CD4-positive, alpha-beta T cell (primary cell): ENCODE results near the gene GRK7. TPM values are rescaled to one million over a fixed set of nuclear protein-coding genes. Genes with fewer than 3 reads are reported as not detected.
"Not testable (repeated sequence)": the region's sequence is repeated elsewhere in the genome, so short reads cannot be mapped to it uniquely, and the experiment has no call there.

ENCODE experiments used
- ATAC-seq: fragments of 200-7000 bp; cut with Tn5 transposase; one replicate; pipeline ENCODE4 v1.10.0; 2022; ENCODE audit warnings: mild to moderate bottlenecking; ENCODE audit not compliant: poor library complexity
- CTCF ChIA-PET: fragments of 350-600 bp; sonication (Branson Sonifier 250); formaldehyde crosslinking; loops from one replicate; lab custom pipeline; 2021; ENCODE audit warnings: antibody characterized with exemption, inconsistent platforms; lab: Charles Lee
- POLR2A ChIA-PET: fragments of 350-600 bp; sonication (Branson Sonifier 250); formaldehyde crosslinking; loops from one replicate; lab custom pipeline; 2021; ENCODE audit warnings: antibody characterized with exemption, inconsistent platforms; lab: Charles Lee
- DNase-seq, 14 experiments: peaks; one replicate each; pipeline ENCODE4 v3.0.0-alpha.2; 2013 to 2020; ENCODE audit warnings: mixed read lengths in 2 of 14
- H3K27ac ChIP-seq, 2 donors: one replicate each; pipeline versions ENCODE4 v1.5.1 to v1.7.0; 2013; ENCODE audit warnings: low read length in 2 of 2, low read depth in 1 of 2, mild to moderate bottlenecking in 1 of 2
- H3K27me3 ChIP-seq, 2 experiments: 1 replicate in 1 of 2; 2 replicates in 1 of 2; pipeline versions ENCODE4 v1.6.1 to v1.7.0; 2013; ENCODE audit warnings: low read length in 2 of 2, control low read depth in 1 of 2, mild to moderate bottlenecking in 1 of 2, moderate library complexity in 1 of 2; ENCODE audit not compliant: insufficient read depth in 2 of 2, control insufficient read depth in 1 of 2
- H3K36me3 ChIP-seq: one replicate; pipeline ENCODE4 v1.6.1; 2013; ENCODE audit warnings: low read length, control low read depth; ENCODE audit not compliant: insufficient read depth
- H3K4me1 ChIP-seq: one replicate; pipeline ENCODE4 v1.6.1; 2013; ENCODE audit warnings: low read length, control low read depth; ENCODE audit not compliant: insufficient read depth
- H3K4me3 ChIP-seq: one replicate; pipeline ENCODE4 v1.5.1; 2013; ENCODE audit warnings: mild to moderate bottlenecking, low read length, moderate library complexity
- H3K9me3 ChIP-seq, 2 experiments: 1 replicate in 1 of 2; 2 replicates in 1 of 2; pipeline versions ENCODE4 v1.6.1 to v1.7.0; 2013; ENCODE audit warnings: low read length in 2 of 2, mild to moderate bottlenecking in 2 of 2, control low read depth in 1 of 2, moderate library complexity in 1 of 2; ENCODE audit not compliant: control insufficient read depth in 1 of 2, insufficient read depth in 1 of 2
- H3K27ac Mint-ChIP-seq: one replicate; pipeline ENCODE4 v1.8.0; 2020; ENCODE audit warnings: mixed read lengths
- H3K27me3 Mint-ChIP-seq: one replicate; pipeline ENCODE4 v1.8.0; 2021; ENCODE audit warnings: mixed read lengths
- H3K36me3 Mint-ChIP-seq: one replicate; pipeline ENCODE4 v1.8.0; 2021; ENCODE audit warnings: low read depth, mixed read lengths
- H3K4me1 Mint-ChIP-seq: one replicate; pipeline ENCODE4 v1.8.0; 2021; ENCODE audit warnings: low read depth, mixed read lengths
- H3K4me3 Mint-ChIP-seq: one replicate; pipeline ENCODE4 v1.8.0; 2020; ENCODE audit warnings: mild to moderate bottlenecking, mixed read lengths
- H3K9me3 Mint-ChIP-seq: one replicate; pipeline ENCODE4 v1.8.0; 2020; ENCODE audit warnings: mixed read lengths
- CTCF ChIP-seq: fragments of 200-600 bp; IDR thresholded peaks from one replicate; pipeline ENCODE4 v1.8.0; 2022; ENCODE audit warnings: antibody characterized with exemption, mild to moderate bottlenecking
- intact Hi-C, 2 experiments: fragments of 100-400 bp; cut with DNase I in 1 of 2; cut with micrococcal nuclease in 1 of 2; formaldehyde crosslinking; loops; one replicate each; pipeline versions ENCODE4 v1.15.1 to v1.9.0; 2023 to 2025; cut with DNase I, micrococcal nuclease
- total RNA-seq, 174 experiments: library from RNA in 2 of 174; stranded (reverse) in 2 of 174; gene quantifications; one replicate each; pipeline ENCODE4 v1.2.3 and lab custom pipeline; 2021 to 2026

Gene GRK7
- total RNA-seq, 2 experiments from 2014 or later: 0.19 to 0.22 TPM

- Mint-ChIP-seq H3K27me3 (no peaks in the 10 kb centered on the region), H3K27ac (peak overlapping the region; percentile 93), H3K4me3 (peak overlapping the region; percentile 83), H3K36me3 (no peaks in the 10 kb centered on the region), H3K9me3 (no peaks in the 10 kb centered on the region), H3K4me1 (peaks cover 63% of the 10 kb centered on the region)
- H3K36me3 ChIP-seq: no peaks in the 10 kb centered on the region
- peak overlapping the region; percentile 53 for H3K4me3 ChIP-seq
- H3K27me3 ChIP-seq: no peaks in the 10 kb centered on the region
- no peaks in the 10 kb centered on the region for H3K9me3 ChIP-seq
- ChIA-PET CTCF (interaction anchor here (1.2 to 3.3 kb wide), 2 partner anchors 16 to 77 kb away, joined by 3 to 22 read pairs; no protein-coding TSS in a partner anchor), POLR2A (interaction anchor here (0.7 to 3.5 kb wide), 10 partner anchors 9 to 781 kb away, joined by 4 to 69 read pairs (median 6); partner anchors contain the start of genes ATP1B3, ATR, PXYLP1 and RNF7)
- no peak for ATAC-seq
- H3K4me1 ChIP-seq: peaks cover 56% of the 10 kb centered on the region
- no peak for TF ChIP-seq CTCF
- peak overlapping the region; percentile 88 to 89 for H3K27ac ChIP-seq
- DNase-seq: peak in 4 of 14 experiments; percentile 10 to 35 (median 30)
- intact Hi-C loops: loop anchor here (2.0 to 10.0 kb wide), 3 partner anchors 59 to 77 kb away; partner anchors contain the start of gene RNF7 (in 2 of the 2)
Measured at GRCh38 chr3:141797819-141798447, 34.7 kb downstream of the GRK7 start.

GRCh38 chr3:141798448-141798845 is 35.2 kb downstream of the GRK7 start:
- intact Hi-C loops: loop anchor here in 1 of 2 experiments (10.0 kb wide), 1 partner anchor 64 kb away; the partner anchor contains the start of gene RNF7
- Histone ChIP-seq H3K27ac (peak overlapping the region in 1 of 2 donors; percentile 88), H3K27me3 (no peaks in the 10 kb centered on the region), H3K9me3 (no peaks in the 10 kb centered on the region), H3K36me3 (no peaks in the 10 kb centered on the region), H3K4me3 (peak overlapping the region; percentile 53), H3K4me1 (peaks cover 56% of the 10 kb centered on the region)
- peak overlapping the region; percentile 83 for H3K4me3 Mint-ChIP-seq
- peak in 1 of 14 experiments; percentile 22 for DNase-seq
- ChIA-PET CTCF (interaction anchor here (3.3 kb wide), 1 partner anchor 77 kb away, joined by 22 read pairs; no protein-coding TSS in a partner anchor), POLR2A (interaction anchor here (3.5 kb wide), 1 partner anchor 59 kb away, joined by 69 read pairs; the partner anchor contains the start of gene RNF7)
- no peaks in the 10 kb centered on the region for H3K9me3 Mint-ChIP-seq
- TF ChIP-seq CTCF: no peak
- peak overlapping the region; percentile 93 for H3K27ac Mint-ChIP-seq
- ATAC-seq: no peak
- no peaks in the 10 kb centered on the region for H3K27me3 Mint-ChIP-seq
- H3K4me1 Mint-ChIP-seq: peaks cover 63% of the 10 kb centered on the region
- no peaks in the 10 kb centered on the region for H3K36me3 Mint-ChIP-seq

GRCh38 chr3:141802316-141803077 is 39.3 kb downstream of the GRK7 start:
- ATAC-seq: no peak
- H3K27ac ChIP-seq: no peak overlapping the region
- Mint-ChIP-seq H3K27ac (no peak overlapping the region), H3K4me1 (peaks cover 25% of the 10 kb centered on the region), H3K27me3 (no peaks in the 10 kb centered on the region), H3K36me3 (no peaks in the 10 kb centered on the region), H3K4me3 (no peak overlapping the region), H3K9me3 (no peaks in the 10 kb centered on the region)
- CTCF ChIA-PET: interaction anchor here (0.5 kb wide), 1 partner anchor 87 kb away, joined by 4 read pairs; no protein-coding TSS in a partner anchor
- H3K4me3 ChIP-seq: no peak overlapping the region
- intact Hi-C loops: no loop called here
- peaks cover 18% of the 10 kb centered on the region for H3K4me1 ChIP-seq
- no peaks in the 10 kb centered on the region for H3K27me3 ChIP-seq
- POLR2A ChIA-PET: no interaction called here
- no peak for DNase-seq
- H3K9me3 ChIP-seq: no peaks in the 10 kb centered on the region
- no peak for TF ChIP-seq CTCF
- H3K36me3 ChIP-seq: no peaks in the 10 kb centered on the region

- H3K4me1 ChIP-seq, H3K27ac Mint-ChIP-seq, H3K9me3 ChIP-seq, H3K36me3 Mint-ChIP-seq, DNase-seq, H3K27me3 Mint-ChIP-seq, H3K4me3 ChIP-seq, H3K4me3 Mint-ChIP-seq, ATAC-seq, H3K9me3 Mint-ChIP-seq, intact Hi-C loops, CTCF ChIA-PET, H3K36me3 ChIP-seq, H3K27ac ChIP-seq, H3K27me3 ChIP-seq: not testable (repeated sequence)
- peaks cover 14% of the 10 kb centered on the region for H3K4me1 Mint-ChIP-seq
- POLR2A ChIA-PET: interaction anchor here (0.7 kb wide), 1 partner anchor 30 kb away, joined by 3 read pairs; no protein-coding TSS in a partner anchor
Measured at GRCh38 chr3:141803538-141803937, 40.3 kb downstream of the GRK7 start.
